Sigmoid colon (tissue), 4 donors: ENCODE results near the gene PRKD1.

ENCODE experiments used
- POLR2AphosphoS5 ChIP-seq, 4 donors: sonication (generic); formaldehyde crosslinking; IDR thresholded peaks; one replicate each; pipeline ENCODE4 v1.6.1; 2017; ENCODE audit warnings: antibody characterized with exemption in 4 of 4
- TF ChIP-seq, protein P1 (sequence below), 4 experiments: fragments of 450-650 bp in 3 of 4; fragments of 200-600 bp in 1 of 4; IDR thresholded peaks; one replicate each; pipeline ENCODE4 v1.5.1; 2016 to 2019; ENCODE audit warnings: antibody characterized with exemption in 4 of 4, mild to moderate bottlenecking in 3 of 4, moderate library complexity in 2 of 4

DNA sequence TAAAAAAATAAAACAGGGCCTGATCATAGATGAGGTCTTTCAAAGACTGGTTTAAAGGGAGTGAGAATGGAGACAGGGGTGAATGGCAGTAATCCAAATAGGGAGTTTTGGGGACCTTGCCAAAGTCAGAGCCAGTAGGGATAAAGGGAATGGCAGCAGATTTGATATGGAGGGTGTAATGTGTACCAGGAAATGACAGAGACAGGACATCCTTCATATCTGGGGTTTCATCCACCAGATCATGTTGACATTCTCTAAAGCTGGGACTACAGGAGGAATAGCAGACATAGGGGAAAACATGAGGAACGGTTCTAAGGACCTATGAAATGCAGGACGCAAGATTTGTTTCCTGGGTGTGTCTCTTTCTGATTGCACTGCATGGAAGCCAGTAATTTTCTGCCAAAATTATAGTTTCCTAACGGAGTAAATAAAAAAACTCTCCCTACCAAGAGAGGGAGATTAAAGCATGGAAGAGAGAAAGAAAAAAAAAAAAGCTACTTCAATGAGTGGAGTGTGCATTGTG is 169.9 kb downstream of the PRKD1 start:
- TF ChIP-seq, protein P1, sequence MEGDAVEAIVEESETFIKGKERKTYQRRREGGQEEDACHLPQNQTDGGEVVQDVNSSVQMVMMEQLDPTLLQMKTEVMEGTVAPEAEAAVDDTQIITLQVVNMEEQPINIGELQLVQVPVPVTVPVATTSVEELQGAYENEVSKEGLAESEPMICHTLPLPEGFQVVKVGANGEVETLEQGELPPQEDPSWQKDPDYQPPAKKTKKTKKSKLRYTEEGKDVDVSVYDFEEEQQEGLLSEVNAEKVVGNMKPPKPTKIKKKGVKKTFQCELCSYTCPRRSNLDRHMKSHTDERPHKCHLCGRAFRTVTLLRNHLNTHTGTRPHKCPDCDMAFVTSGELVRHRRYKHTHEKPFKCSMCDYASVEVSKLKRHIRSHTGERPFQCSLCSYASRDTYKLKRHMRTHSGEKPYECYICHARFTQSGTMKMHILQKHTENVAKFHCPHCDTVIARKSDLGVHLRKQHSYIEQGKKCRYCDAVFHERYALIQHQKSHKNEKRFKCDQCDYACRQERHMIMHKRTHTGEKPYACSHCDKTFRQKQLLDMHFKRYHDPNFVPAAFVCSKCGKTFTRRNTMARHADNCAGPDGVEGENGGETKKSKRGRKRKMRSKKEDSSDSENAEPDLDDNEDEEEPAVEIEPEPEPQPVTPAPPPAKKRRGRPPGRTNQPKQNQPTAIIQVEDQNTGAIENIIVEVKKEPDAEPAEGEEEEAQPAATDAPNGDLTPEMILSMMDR (IDR thresholded peaks at IDR 0.05): no peak
- no peak for TF ChIP-seq POLR2AphosphoS5 (IDR thresholded peaks at IDR 0.05)
